ENCODE data around the gene POM121L2. TPM values are rescaled to one million over a fixed set of nuclear protein-coding genes. Genes with fewer than 3 reads are reported as not detected.

POM121L2 gene
- polyA plus RNA-seq, 1 donor from 2014 or later, result not detected

Other genes starting within 250 kb of the POM121L2 start
- 3.2 TPM for gene PRSS16, start 64.6 kb downstream of the POM121L2 start, polyA plus RNA-seq
- gene ZNF391, start 76.5 kb upstream of the POM121L2 start, polyA plus RNA-seq, result 2.1 TPM
- gene ZNF184, start 160.8 kb upstream of the POM121L2 start, polyA plus RNA-seq, result 9.0 TPM

Data from IgD-negative memory B cell (primary cell).